ENCODE data around the gene SH2D3A.
A peak's percentile ranks its signal among the peaks of the same experiment; 100 is the strongest.

Gene SH2D3A

DNA sequence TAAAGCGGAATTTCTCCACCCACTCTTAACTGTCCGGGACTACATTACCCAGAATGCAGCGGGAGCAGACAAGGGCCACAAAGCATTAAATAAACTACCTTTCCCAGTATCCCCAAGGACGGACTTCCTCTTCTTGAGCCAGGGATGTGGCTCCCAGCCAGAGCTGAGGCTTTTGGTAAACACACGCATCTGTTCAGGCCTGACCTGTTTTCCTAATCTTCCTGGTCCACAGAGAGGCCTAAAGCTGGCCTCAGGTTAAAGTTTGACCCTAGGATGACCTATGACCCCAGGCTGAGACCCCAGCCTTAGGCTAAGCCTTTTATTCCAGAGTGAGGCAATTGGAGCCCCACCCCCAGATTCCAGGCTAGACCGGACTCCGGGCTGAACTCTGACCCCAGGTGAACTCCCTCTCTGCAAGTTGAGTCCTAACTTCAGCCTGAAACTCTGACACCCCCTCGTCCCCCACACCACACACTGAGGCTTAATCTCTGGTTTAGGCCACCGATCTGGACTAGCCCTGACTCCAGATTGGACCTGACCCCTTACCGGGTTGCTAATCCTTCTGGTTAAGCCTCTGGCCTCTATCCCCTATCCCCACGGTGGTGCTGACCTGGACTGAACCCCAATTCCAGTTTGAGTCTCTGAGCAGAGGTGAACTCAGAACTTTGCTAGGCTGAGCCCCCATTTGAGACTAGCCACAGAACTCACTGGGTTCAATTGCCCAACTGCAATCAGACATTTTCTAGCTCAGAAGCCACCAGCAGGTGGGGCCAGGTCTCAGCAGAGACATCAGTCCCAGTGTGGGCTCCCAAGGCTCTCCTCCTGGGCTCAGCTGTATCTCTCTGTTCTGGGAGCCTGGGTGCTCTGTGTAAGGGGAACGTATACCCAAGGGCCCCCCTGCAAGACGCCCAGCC lies 29.1 kb downstream of the SH2D3A start:
- peak; percentile 84 for DNase-seq (ENCODE audit: low spot score)

- peak; percentile 100 for DNase-seq (ENCODE audit: low spot score)
Observed at GRCh38 chr19:6737284-6737872, 29.9 kb downstream of the SH2D3A start, which contains the start of gene GPR108. Gene GPR108, minus strand, starts transcription at chr19:6737580. Its CDS starts 4 bp downstream, at chr19:6737576.

DNA sequence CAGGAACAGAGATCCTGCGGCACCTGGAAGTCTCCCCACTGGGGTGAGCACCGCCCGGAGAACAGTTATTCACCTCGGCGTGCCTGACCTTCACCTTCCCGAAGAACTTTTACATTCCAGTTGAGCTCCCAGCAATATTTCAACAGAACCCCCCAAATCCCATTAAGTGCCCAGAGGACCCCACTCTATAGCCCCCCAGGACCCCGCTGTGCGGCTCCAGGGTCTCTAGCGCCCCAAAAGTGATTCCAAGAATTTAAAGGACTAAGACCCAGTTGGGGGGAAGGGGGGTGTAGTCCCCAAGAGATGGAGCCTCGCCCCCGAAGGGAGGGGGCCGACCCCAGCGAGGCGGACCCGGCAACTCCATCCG lies 30.3 kb downstream of the SH2D3A start:
- no peak for DNase-seq (ENCODE audit: low spot score)

DNA sequence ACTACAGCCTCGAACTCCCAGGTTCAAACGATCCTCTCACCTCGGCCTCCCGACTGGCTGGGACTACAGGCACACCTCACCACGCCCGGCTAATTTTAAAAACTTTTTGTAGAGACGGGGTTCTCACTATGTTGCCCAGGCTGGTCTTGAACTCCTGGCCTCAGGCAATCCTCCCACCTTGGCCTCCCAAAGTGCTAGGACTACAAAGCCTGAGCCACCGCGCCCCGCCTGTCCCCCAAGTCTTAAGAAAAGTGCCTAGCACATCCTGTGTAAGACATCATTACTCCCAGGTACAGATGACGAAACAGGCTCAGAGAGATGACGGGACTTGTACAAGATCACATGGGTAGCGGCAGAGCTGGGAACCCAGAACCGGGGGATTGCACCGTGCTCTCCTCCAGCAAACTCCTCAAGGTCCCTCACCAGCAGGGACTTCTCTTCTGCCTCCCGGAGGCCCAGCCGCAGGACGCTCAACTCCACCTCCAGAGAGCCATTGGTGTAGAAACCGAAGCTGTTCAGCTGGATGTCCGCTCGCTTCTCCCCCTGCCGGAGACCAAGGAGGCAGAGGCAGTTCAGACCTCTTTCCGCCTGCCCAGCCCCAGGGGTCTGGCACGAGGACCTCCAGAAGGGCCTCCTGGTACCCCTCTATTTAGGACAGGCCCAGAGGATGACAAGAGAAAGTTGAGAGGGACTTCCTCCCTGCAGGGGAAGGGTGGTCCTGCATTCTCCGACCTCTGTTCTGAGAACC lies 30.9 kb downstream of the SH2D3A start:
- peak; percentile 71 for DNase-seq (ENCODE audit: low spot score)

GRCh38 chr19:6735181-6735911 lies 31.9 kb downstream of the SH2D3A start:
- DNase-seq (ENCODE audit: low spot score) = no peak

DNA sequence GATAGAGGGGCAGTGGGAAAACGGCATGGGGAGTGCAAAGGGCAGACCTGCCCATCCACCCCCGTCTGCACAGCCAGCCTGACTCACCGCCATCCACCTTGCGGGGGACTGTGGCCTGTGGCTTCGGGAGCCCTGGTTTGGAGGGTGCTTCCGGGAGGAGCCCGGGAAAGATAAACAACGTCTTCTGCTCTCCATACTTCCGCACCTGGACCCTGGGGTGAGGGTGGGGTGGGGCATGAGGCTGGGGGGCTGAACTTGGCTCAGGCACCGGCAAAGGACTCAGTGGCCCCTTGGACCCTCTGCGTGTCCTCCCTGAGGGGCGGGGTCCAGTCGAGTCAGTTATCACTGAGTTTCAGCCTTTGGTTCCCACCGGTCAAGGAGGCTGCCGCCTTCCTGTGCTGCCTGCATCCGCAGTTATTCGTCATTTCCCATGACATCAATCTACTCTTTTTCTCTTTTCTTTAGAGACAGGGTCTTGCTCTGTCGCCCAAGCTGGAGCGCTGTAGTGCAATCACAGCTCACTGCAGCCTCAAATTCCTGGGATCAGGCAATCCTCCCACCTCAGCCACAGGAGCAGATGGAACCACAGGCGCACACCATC lies 33.0 kb downstream of the SH2D3A start:
- DNase-seq (ENCODE audit: low spot score) = no peak

DNA sequence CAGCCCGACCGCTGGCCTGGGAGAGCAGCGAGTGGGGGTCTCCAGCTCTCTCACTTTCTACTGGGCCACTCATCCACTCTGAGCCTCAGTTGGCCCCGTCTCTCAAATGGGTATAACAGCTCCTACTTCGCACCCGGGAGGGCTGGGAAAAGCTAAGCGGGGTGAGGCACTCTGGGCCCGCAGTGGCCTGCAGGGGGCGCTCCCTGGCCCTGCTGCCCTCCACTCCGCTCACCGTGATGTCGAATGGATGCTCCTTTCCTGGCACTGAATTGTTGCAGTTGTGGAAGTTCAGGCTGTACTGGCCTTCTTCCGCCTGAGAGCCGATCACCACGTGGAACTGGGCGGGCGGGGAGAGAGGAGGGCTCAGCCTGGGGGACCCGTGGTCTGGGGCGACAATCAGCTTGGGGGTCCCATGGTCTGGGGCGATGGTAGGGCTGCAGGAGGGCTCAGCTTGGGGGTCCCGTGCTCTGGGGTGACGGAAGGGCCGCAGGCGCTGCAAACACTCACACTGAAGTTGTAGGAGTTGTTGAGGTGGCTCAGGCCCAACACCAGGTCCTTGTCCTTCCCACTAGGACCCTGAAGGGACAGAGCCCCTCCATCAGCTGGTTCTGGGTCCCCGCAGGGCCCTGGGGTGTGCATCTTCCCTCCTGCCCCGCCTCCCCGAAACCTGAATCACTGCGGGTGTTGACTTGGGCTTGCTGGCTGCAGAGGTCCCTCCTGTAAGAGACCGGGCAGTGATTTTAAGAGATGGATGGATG lies 33.7 kb downstream of the SH2D3A start:
- DNase-seq (ENCODE audit: low spot score) = no peak

- DNase-seq (ENCODE audit: low spot score) = no peak
Observed at GRCh38 chr19:6732803-6733337, 34.4 kb downstream of the SH2D3A start.

- DNase-seq (ENCODE audit: low spot score) = no peak
Observed at GRCh38 chr19:6731822-6732221, 35.4 kb downstream of the SH2D3A start.

DNA sequence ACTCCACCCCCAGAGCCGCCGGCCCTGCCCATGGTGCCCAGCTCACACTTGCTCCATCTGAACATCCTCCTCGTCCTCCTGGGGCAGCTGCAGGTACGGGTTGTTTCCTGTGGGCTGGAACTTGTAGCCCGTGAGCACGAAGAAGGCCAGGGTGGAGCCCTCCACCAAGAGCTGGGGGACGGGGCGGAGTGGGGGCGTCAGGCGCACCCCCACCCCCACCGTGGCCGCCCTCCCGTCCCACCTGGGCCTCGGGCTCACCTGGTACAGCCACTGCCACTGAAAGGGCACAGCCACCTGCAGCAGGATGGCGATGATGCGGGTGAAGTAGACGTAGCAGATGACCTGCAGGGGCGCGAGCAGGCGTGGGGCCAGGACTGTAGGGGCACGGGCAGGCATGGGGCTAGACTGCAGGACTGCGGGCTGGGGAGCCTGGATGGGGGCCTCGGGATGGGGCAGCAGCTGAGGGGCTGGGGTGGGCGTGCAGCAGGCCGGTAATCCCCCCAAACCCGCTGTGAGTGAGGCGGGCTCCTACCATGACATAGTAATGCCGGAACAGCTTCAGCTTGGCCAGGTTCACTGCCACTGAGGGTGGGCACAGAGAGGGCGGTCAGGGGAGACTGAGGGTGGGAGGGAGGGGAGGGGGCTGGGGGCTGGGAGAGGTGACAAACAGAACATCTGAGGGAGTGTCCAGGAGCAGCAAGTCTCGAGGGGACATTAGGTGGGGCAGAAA lies 36.1 kb downstream of the SH2D3A start:
- no peak for DNase-seq (ENCODE audit: low spot score)

- DNase-seq (ENCODE audit: low spot score) = no peak
Observed at GRCh38 chr19:6730153-6730804, 37.0 kb downstream of the SH2D3A start.

GRCh38 chr19:6729573-6730152 lies 37.6 kb downstream of the SH2D3A start:
- no peak for DNase-seq (ENCODE audit: low spot score)

DNA sequence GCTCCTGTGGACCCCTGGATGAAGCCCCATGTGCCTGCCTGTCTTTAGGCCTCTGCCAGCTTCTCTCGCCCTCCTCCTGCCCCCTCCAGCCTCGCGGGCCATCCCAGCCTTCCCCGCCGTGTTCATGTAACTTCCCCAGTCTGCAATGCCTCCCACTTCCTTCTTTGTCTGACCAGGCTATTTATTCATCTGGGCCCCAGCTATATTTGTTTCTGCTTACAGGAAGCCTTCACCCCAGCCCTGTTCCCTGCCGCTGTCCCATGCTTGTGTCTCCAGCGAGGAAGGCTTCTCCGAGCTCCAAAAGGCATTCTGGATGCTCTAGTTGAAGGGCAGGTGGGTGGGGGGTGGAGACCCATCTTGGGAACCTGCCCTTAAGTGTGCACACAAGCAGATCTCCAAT lies 38.9 kb downstream of the SH2D3A start:
- no peak for DNase-seq (ENCODE audit: low spot score)

DNA sequence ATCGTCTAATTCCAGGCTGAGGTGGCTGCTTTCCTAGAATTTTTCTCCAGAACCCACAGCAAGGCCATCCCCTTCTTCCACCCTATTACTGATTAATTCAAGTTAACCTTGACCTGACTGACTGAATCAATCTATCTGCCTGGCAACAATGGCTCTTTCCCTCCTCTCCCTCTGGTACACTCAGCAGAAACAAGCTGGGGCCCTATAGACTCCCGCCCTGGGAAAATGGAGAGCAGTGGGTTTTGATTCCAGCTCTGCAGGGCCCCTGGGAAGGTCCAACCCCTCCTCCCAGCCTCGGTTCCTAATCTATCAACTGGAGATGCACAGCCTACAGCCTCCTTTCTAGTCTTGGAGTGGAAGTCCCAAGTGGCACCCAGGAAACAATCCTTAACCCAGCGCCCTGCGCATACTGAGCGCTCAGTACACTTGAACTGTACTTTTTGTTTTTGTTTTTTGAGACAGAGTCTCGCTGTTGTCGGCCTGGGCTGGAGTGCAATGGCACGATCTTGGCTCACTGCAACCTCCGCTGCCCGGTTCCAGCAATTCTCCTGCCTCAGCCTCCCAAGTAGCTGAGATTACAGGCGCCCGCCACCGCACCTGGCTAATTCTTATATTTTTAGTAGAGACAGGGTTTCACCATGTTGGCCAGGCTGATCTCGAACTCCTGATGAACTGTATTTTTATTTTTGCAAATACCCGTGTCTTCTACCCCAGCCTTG lies 41.6 kb downstream of the SH2D3A start:
- no peak for DNase-seq (ENCODE audit: low spot score)

- no peak for DNase-seq (ENCODE audit: low spot score)
Observed at GRCh38 chr19:6724631-6725492, 42.4 kb downstream of the SH2D3A start.

DNA sequence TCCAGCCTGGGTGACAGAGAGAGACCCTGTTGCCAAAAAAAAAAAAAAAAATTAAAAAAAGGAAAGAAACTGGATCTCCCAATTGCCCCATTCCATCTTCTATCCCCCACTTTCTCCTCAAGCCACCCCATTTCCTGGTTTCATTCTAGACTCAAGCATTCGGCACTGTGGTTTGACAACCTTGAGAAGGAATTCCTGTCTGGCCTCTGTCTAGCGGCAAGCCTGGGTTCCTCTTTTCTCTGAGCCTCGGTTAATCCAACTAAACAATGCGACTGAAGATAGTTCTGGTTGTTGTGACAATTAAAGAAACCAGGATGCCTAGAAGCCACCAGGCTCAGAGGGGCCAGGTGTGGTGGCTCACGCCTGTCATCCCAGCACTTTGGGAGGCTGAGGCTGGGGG lies 43.5 kb downstream of the SH2D3A start:
- no peak for DNase-seq (ENCODE audit: low spot score)

GRCh38 chr19:6723108-6723618 lies 44.1 kb downstream of the SH2D3A start:
- DNase-seq (ENCODE audit: low spot score) = no peak
